Astrocyte (in vitro differentiated cells and primary cell): ENCODE data around the gene TENM3. TPM values are rescaled to one million over a fixed set of nuclear protein-coding genes. Genes with fewer than 3 reads are reported as not detected.

Experiments used
- DNase-seq: peaks from one replicate; pipeline ENCODE4 v3.0.0-alpha.2; 2010; ENCODE audit warnings: low read depth
- FAIRE-seq: peaks from 2 replicates; lab custom pipeline; 2011; peaks lifted over from hg19 to GRCh38; lab: Jason Lieb, UNC
- H2AFZ ChIP-seq: 2 replicates; pipeline ENCODE4 v1.6.0; 2012; ENCODE audit warnings: low read depth, low read length, inconsistent platforms
- H3K27ac ChIP-seq: 2 replicates; pipeline ENCODE4 v1.5.1; 2011; ENCODE audit warnings: low read depth, low read length, inconsistent platforms
- H3K27me3 ChIP-seq: 2 replicates; pipeline ENCODE4 v1.6.0; 2011; ENCODE audit warnings: low read length, inconsistent platforms; ENCODE audit not compliant: insufficient read depth
- H3K36me3 ChIP-seq: 2 replicates; pipeline ENCODE4 v1.5.1; 2011; ENCODE audit warnings: low read length, inconsistent platforms; ENCODE audit not compliant: insufficient read depth
- H3K4me1 ChIP-seq: 2 replicates; pipeline ENCODE4 v1.5.1; 2011; ENCODE audit warnings: low read length, inconsistent platforms; ENCODE audit not compliant: insufficient read depth
- H3K4me2 ChIP-seq: 2 replicates; pipeline ENCODE4 v1.6.0; 2012; ENCODE audit warnings: low read length, inconsistent platforms
- H3K4me3 ChIP-seq: 2 replicates; pipeline ENCODE4 v1.5.1; 2011; ENCODE audit warnings: low read depth, mild to moderate bottlenecking, low read length, inconsistent platforms; ENCODE audit not compliant: insufficient read depth
- H3K79me2 ChIP-seq: 2 replicates; pipeline ENCODE4 v1.6.0; 2012; ENCODE audit warnings: mild to moderate bottlenecking, low read length, inconsistent platforms; ENCODE audit not compliant: insufficient read depth
- H3K9ac ChIP-seq: 2 replicates; pipeline ENCODE4 v1.6.0; 2012; ENCODE audit warnings: mild to moderate bottlenecking, low read length, inconsistent platforms
- H3K9me3 ChIP-seq: 2 replicates; pipeline ENCODE4 v1.5.1; 2012; ENCODE audit warnings: low read depth, mild to moderate bottlenecking, low read length, inconsistent platforms; ENCODE audit not compliant: insufficient read depth
- H4K20me1 ChIP-seq: 2 replicates; pipeline ENCODE4 v1.6.0; 2012; ENCODE audit warnings: low read length, inconsistent platforms; ENCODE audit not compliant: insufficient read depth
- H3K27ac Mint-ChIP-seq: one replicate; pipeline ENCODE4 v1.8.0; 2021; ENCODE audit warnings: mild to moderate bottlenecking, mixed read lengths; ENCODE audit not compliant: unreplicated experiment
- H3K27me3 Mint-ChIP-seq: one replicate; pipeline ENCODE4 v1.8.0; 2021; ENCODE audit warnings: low read depth, mixed read lengths; ENCODE audit not compliant: unreplicated experiment
- H3K36me3 Mint-ChIP-seq: one replicate; pipeline ENCODE4 v1.8.0; 2021; ENCODE audit warnings: low read depth, mixed read lengths; ENCODE audit not compliant: unreplicated experiment
- H3K4me1 Mint-ChIP-seq: one replicate; pipeline ENCODE4 v1.8.0; 2021; ENCODE audit warnings: low read depth, mixed read lengths; ENCODE audit not compliant: unreplicated experiment
- H3K4me3 Mint-ChIP-seq: one replicate; pipeline ENCODE4 v1.8.0; 2021; ENCODE audit warnings: mild to moderate bottlenecking, moderate library complexity, mixed read lengths; ENCODE audit not compliant: unreplicated experiment
- H3K9me3 Mint-ChIP-seq: one replicate; pipeline ENCODE4 v1.8.0; 2021; ENCODE audit warnings: mild to moderate bottlenecking, mixed read lengths; ENCODE audit not compliant: unreplicated experiment
- CTCF ChIP-seq: IDR thresholded peaks from 2 replicates; pipeline ENCODE4 v1.5.1; 2011; ENCODE audit warnings: low read depth, mild to moderate bottlenecking, inconsistent platforms, low read length, moderate library complexity; ENCODE audit not compliant: insufficient read depth
- EZH2 ChIP-seq: IDR thresholded peaks from 2 replicates; pipeline ENCODE4 v1.6.1; 2012; ENCODE audit warnings: mild to moderate bottlenecking, low read length, inconsistent platforms; ENCODE audit not compliant: insufficient read depth
- total RNA-seq: library from RNA; stranded (reverse); gene quantifications from 2 replicates; pipeline ENCODE4 v1.2.1, GENCODE V29; 2021

Gene TENM3
- total RNA-seq, 1 donor from 2014 or later = 127 TPM

DNA sequence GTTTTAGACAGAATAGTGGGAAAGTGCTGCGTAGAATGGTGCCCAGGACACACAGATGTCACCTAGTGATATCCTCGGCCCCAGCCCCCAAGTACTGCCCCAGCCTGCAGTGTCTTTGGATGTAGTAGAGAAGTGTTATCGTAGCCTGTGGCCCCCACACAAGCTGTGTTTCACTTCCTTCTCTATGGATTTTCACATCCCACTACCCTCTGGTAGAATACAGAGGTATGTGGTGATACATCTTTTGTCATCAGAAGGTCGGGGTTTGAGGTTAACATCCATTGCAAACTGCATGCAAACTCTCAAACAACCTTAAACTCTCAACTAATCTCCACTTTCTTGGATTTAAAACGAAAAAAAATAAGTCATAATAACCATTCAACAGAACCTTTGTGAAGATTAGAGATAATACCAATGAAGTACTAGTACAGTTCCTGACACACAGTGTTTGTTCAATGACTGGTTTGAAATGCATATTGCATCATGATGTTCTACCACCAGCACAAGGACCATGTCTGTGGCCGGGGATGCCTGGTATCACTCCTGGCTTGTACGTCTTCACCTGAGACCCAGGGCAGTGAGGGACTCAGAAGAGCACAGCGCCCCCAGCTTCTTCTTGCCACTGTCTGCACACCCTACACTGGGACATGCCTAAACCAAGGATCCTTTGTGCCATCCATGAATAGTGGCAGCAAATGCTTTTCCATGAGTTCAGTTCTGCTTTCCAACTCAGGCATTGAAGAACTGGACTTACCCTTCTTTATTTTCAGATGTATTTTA is 406.7 kb downstream of the TENM3 start:
- Histone ChIP-seq H3K79me2 (no peaks in the 10 kb centered on the region), H3K36me3 (no peaks in the 10 kb centered on the region), H3K9me3 (peaks cover 5% of the 10 kb centered on the region), H3K27ac (peak overlapping the region; percentile 90), H3K27me3 (no peaks in the 10 kb centered on the region), H3K4me2 (peak overlapping the region; percentile 55), H3K4me1 (peaks cover 18% of the 10 kb centered on the region), H4K20me1 (no peaks in the 10 kb centered on the region), H3K4me3 (no peak overlapping the region), H2AFZ (no peak overlapping the region), H3K9ac (peak overlapping the region; percentile 28)
- Mint-ChIP-seq H3K27me3 (no peaks in the 10 kb centered on the region), H3K4me1 (peaks cover 11% of the 10 kb centered on the region), H3K9me3 (peaks cover 3% of the 10 kb centered on the region), H3K36me3 (peaks cover 8% of the 10 kb centered on the region), H3K27ac (peak overlapping the region; percentile 7), H3K4me3 (no peak overlapping the region)
- no peak for FAIRE-seq
- DNase-seq = peak; percentile 51
- TF ChIP-seq CTCF = no peak
- no peak for TF ChIP-seq EZH2

GRCh38 chr4:182653596-182653995 is 410.4 kb downstream of the TENM3 start:
- TF ChIP-seq EZH2 (no peak), CTCF (no peak)
- H3K36me3 ChIP-seq = peaks cover 3% of the 10 kb centered on the region
- Mint-ChIP-seq H3K27me3 (no peaks in the 10 kb centered on the region), H3K36me3 (peaks cover 6% of the 10 kb centered on the region), H3K9me3 (peaks cover 4% of the 10 kb centered on the region), H3K27ac (peak overlapping the region; percentile 23), H3K4me3 (no peak overlapping the region), H3K4me1 (peaks cover 8% of the 10 kb centered on the region)
- FAIRE-seq (peak; percentile 68), DNase-seq (peak; percentile 74)
- no peak overlapping the region for H3K4me3 ChIP-seq
- no peaks in the 10 kb centered on the region for H3K9me3 ChIP-seq
- no peaks in the 10 kb centered on the region for H4K20me1 ChIP-seq
- H3K4me2 ChIP-seq = peak overlapping the region; percentile 52
- no peak overlapping the region for H3K9ac ChIP-seq
- H3K4me1 ChIP-seq = peaks cover 18% of the 10 kb centered on the region
- peak overlapping the region; percentile 62 for H3K27ac ChIP-seq
- no peak overlapping the region for H2AFZ ChIP-seq
- no peaks in the 10 kb centered on the region for H3K27me3 ChIP-seq
- no peaks in the 10 kb centered on the region for H3K79me2 ChIP-seq

GRCh38 chr4:182655340-182655739 is 412.1 kb downstream of the TENM3 start:
- H3K27ac Mint-ChIP-seq = no peak overlapping the region
- peaks cover 4% of the 10 kb centered on the region for H3K9me3 Mint-ChIP-seq
- no peak overlapping the region for H3K4me3 ChIP-seq
- no peaks in the 10 kb centered on the region for H3K9me3 ChIP-seq
- H3K36me3 Mint-ChIP-seq = peaks cover 6% of the 10 kb centered on the region
- peaks cover 7% of the 10 kb centered on the region for H3K4me1 Mint-ChIP-seq
- no peak overlapping the region for H3K4me3 Mint-ChIP-seq
- no peaks in the 10 kb centered on the region for H3K27me3 Mint-ChIP-seq
- H3K27me3 ChIP-seq = no peaks in the 10 kb centered on the region
- H3K9ac ChIP-seq = no peak overlapping the region
- no peak for TF ChIP-seq CTCF
- TF ChIP-seq EZH2 = no peak
- peaks cover 3% of the 10 kb centered on the region for H3K36me3 ChIP-seq
- H2AFZ ChIP-seq = no peak overlapping the region
- H3K27ac ChIP-seq = no peak overlapping the region
- DNase-seq (no peak), FAIRE-seq (no peak)
- peaks cover 9% of the 10 kb centered on the region for H3K4me1 ChIP-seq
- H3K4me2 ChIP-seq = no peak overlapping the region
- no peaks in the 10 kb centered on the region for H3K79me2 ChIP-seq
- no peaks in the 10 kb centered on the region for H4K20me1 ChIP-seq
